RWPE2 (cell line): Measurements from ENCODE around the gene IL23A.
"Not testable (repeated sequence)": the region's sequence is repeated elsewhere in the genome, so short reads cannot be mapped to it uniquely, and the experiment has no call there.

Source experiments
- ATAC-seq: fragments of 200-7000 bp; cut with Tn5 transposase; 3 replicates; pipeline ENCODE4 v1.9.1; 2021; ENCODE audit warnings: low read depth
- DNase-seq: peaks from one replicate; pipeline ENCODE4 v3.0.0-alpha.2; 2020; ENCODE audit warnings: low spot score
- H3K27ac ChIP-seq: fragments of 450-650 bp; 2 replicates; pipeline ENCODE4 v1.5.1; 2017; ENCODE audit warnings: mild to moderate bottlenecking; ENCODE audit not compliant: poor library complexity, severe bottlenecking
- H3K27me3 ChIP-seq: fragments of 250-450 bp; sonication (Bioruptor Pico); 2 replicates; pipeline ENCODE4 v1.5.1; 2021; ENCODE audit warnings: mild to moderate bottlenecking, moderate library complexity; ENCODE audit not compliant: insufficient read depth, poor library complexity, severe bottlenecking
- H3K36me3 ChIP-seq: fragments of 250-450 bp; sonication (Bioruptor Pico); 2 replicates; pipeline ENCODE4 v1.5.1; 2020; ENCODE audit warnings: low read depth, mild to moderate bottlenecking, moderate library complexity
- H3K4me1 ChIP-seq: fragments of 250-450 bp; sonication (Bioruptor Pico); 2 replicates; pipeline ENCODE4 v1.5.1; 2021; ENCODE audit warnings: mild to moderate bottlenecking, moderate library complexity; ENCODE audit not compliant: insufficient read depth, poor library complexity, severe bottlenecking
- H3K4me3 ChIP-seq: fragments of 250-450 bp; sonication (Bioruptor Pico); 2 replicates; pipeline ENCODE4 v1.5.1; 2021; ENCODE audit warnings: mild to moderate bottlenecking, moderate library complexity; ENCODE audit not compliant: severe bottlenecking
- H3K9me3 ChIP-seq: fragments of 250-450 bp; sonication (Bioruptor Pico); 2 replicates; pipeline ENCODE4 v1.5.1; 2021; ENCODE audit warnings: mild to moderate bottlenecking, moderate library complexity; ENCODE audit not compliant: severe bottlenecking
- TF ChIP-seq, protein P1 (sequence below): fragments of 450-650 bp; IDR thresholded peaks from one replicate; pipeline ENCODE4 v1.5.1; 2017; ENCODE audit warnings: mild to moderate bottlenecking, moderate library complexity; ENCODE audit not compliant: poor library complexity, severe bottlenecking

Gene IL23A

DNA sequence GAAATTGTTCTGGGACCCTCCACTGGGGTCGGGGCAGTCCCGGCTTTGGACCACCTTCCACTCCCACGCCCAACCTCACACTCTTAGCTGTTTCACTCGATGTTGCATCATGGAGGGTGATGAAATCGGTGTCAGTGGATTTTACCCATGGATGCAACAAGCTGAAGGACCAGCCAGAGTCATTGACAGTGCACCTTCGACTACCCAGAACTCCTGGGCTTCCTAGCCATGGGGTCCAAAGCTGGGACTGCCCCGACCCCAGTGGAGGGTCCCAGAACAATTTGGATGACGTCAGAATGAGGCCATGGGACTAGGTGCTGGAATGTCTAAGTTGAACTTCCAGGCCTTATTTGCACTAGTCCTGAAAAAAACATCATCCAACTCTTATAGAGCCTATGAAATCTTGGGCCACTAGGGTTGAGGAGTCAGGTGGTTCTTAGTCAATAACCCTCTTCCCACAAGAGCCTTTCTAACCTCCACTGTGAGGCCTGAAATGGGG is 882 bp upstream of the IL23A start:
- Histone ChIP-seq H3K27ac (peak overlapping the region; percentile 32), H3K36me3 (no peaks in the 10 kb centered on the region), H3K4me3 (no peak overlapping the region), H3K4me1 (peaks cover 5% of the 10 kb centered on the region), H3K27me3 (no peaks in the 10 kb centered on the region), H3K9me3 (no peaks in the 10 kb centered on the region)
- no peak for ATAC-seq
- no peak for DNase-seq
- TF ChIP-seq, protein P1, sequence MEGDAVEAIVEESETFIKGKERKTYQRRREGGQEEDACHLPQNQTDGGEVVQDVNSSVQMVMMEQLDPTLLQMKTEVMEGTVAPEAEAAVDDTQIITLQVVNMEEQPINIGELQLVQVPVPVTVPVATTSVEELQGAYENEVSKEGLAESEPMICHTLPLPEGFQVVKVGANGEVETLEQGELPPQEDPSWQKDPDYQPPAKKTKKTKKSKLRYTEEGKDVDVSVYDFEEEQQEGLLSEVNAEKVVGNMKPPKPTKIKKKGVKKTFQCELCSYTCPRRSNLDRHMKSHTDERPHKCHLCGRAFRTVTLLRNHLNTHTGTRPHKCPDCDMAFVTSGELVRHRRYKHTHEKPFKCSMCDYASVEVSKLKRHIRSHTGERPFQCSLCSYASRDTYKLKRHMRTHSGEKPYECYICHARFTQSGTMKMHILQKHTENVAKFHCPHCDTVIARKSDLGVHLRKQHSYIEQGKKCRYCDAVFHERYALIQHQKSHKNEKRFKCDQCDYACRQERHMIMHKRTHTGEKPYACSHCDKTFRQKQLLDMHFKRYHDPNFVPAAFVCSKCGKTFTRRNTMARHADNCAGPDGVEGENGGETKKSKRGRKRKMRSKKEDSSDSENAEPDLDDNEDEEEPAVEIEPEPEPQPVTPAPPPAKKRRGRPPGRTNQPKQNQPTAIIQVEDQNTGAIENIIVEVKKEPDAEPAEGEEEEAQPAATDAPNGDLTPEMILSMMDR, result no peak

DNA sequence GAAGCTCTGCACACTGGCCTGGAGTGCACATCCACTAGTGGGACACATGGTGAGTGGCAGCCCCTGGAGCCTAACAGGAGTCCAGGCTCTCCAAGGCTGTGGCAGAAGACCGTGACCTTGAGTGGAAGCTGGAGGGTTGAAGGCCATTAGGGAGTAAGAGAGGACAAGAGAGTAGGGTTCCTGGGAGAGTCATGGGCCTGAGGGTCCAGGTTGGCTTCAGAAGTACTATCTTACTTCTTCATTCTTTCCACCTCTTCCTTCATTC is 406 bp downstream of the IL23A start:
- ATAC-seq (no peak), DNase-seq (no peak)
- Histone ChIP-seq H3K9me3 (no peaks in the 10 kb centered on the region), H3K4me1 (peaks cover 5% of the 10 kb centered on the region), H3K27ac (peak overlapping the region; percentile 32), H3K4me3 (no peak overlapping the region), H3K27me3 (no peaks in the 10 kb centered on the region), H3K36me3 (peaks cover 9% of the 10 kb centered on the region; the same call in 1 of the 2 replicates)
- TF ChIP-seq, protein P1, result no peak

DNA sequence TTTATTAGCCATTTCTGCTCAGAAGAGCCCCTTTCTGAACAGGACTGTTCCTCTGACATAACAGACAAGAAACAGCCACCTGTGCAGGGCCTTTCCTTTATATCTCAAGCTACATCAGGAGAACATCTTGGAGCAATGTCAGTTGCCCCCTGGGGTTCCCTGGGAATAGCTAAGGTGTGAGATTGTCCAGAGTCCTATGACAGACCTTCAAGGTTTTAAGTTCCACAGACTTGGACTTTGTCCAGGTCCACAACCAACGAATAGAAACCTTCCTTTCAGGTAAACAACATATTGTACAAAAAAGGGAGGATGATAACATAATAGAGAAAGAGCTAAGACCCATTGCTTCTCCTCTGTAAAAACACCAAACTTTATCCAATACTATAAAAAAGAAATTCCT is 2.9 kb downstream of the IL23A start:
- Histone ChIP-seq H3K27ac (no peak overlapping the region), H3K36me3 (peaks cover 23% of the 10 kb centered on the region; the same call in 1 of the 2 replicates)
- ATAC-seq, result no peak

DNA sequence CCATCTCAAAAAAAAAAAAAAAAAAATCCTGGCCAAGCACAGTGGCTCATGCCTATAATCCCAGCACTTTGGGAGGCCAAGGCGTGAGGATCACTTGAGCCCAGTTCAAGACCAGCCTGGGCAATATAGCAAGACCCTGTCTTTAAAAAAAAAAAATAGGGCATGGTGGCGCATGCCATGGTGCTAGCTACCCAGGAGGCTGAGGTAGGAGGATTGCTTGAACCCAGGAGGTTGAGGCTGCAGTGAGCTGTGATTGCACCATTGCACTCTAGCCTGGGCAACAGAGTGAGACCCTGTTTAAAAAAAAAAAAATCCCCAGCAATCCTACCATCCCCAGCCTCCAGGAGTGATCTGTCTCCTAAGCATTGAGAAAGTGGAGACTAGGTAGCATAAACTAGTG is 3.6 kb downstream of the IL23A start:
- not testable (repeated sequence) for H3K27ac ChIP-seq, DNase-seq, H3K9me3 ChIP-seq, H3K4me3 ChIP-seq, ATAC-seq, H3K4me1 ChIP-seq, H3K27me3 ChIP-seq
- peaks cover 26% of the 10 kb centered on the region; the same call in 1 of the 2 replicates for H3K36me3 ChIP-seq

More for the DNA sequence above, 2.9 kb downstream of the IL23A start:
- TF ChIP-seq, protein P1, result no peak
- Histone ChIP-seq H3K4me3 (no peak overlapping the region), H3K27me3 (no peaks in the 10 kb centered on the region), H3K9me3 (no peaks in the 10 kb centered on the region), H3K4me1 (peaks cover 5% of the 10 kb centered on the region)
- no peak for DNase-seq

DNA sequence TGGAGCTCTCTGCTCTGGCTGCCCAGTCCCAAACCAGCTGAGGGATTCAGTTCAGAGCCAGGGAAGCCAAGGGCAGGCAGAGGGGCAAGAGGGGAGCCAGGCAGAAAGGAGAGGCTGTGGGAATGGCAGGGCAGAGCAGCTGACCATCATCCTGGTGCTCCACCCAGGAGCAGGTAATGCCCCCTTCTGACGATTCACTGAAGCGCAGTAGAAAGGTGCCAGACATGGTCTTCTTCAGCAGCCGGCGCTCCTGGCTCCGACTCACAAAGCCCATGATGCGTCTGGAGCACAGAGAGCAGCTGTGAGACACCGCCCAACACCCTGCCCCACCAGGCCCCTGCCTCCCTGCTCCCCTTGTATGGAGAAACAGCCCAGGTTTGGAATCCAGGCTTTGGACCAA is 8.0 kb downstream of the IL23A start:
- TF ChIP-seq, protein P1, result no peak
- no peak overlapping the region for H3K4me3 ChIP-seq
- H3K36me3 ChIP-seq, result peaks cover 61% of the 10 kb centered on the region
- H3K9me3 ChIP-seq, result no peaks in the 10 kb centered on the region
- H3K27me3 ChIP-seq, result no peaks in the 10 kb centered on the region
- DNase-seq, result no peak
- H3K27ac ChIP-seq, result no peak overlapping the region
- no peak; the same call in 1 of the 3 replicates for ATAC-seq
- H3K4me1 ChIP-seq, result no peaks in the 10 kb centered on the region

DNA sequence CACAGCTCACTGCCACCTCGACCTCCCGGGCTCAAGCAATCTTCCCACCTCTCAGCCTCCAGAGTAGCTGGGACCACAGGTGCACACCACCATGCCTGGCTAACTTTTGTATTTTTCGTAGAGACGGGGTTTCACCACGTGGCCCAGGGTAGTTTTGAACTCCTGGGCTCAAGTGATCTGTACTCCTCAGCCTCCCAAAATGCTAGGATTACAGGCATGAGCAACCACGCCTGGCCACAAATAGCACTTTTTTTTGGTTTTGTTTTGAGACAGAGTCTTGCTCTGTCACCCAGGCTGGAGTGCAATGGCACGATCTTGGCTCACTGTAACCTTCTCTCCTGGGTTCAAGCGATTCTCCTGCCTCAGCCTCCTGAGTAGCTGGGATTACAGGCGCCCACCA is 8.6 kb downstream of the IL23A start:
- H3K4me1 ChIP-seq, H3K4me3 ChIP-seq, H3K27ac ChIP-seq, ATAC-seq, H3K9me3 ChIP-seq, H3K27me3 ChIP-seq, DNase-seq: not testable (repeated sequence)
- peaks cover 64% of the 10 kb centered on the region for H3K36me3 ChIP-seq
